GM23338 (cell line): ENCODE data around the gene TENM4. TPM values are rescaled to one million over a fixed set of nuclear protein-coding genes. Genes with fewer than 3 reads are reported as not detected.

Source experiments
- ATAC-seq: fragments of 200-7000 bp; cut with Tn5 transposase; 3 replicates; pipeline ENCODE4 v1.9.1; 2020
- DNase-seq: peaks from one replicate; pipeline ENCODE4 v3.0.0-alpha.2; 2015; ENCODE audit warnings: low spot score
- H2AFZ ChIP-seq: fragments of 200-600 bp; sonication (generic); 2 replicates; pipeline ENCODE4 v1.8.0; 2016; ENCODE audit warnings: antibody characterized with exemption, mild to moderate bottlenecking, moderate library complexity
- H3F3A ChIP-seq: fragments of 200-600 bp; sonication (generic); replicated peaks from 2 replicates; pipeline ENCODE4 v1.8.0; 2017; ENCODE audit warnings: antibody characterized with exemption, mixed run types, low read depth
- H3K27ac ChIP-seq: fragments of 200-600 bp; sonication (generic); 2 replicates; pipeline ENCODE4 v1.6.1; 2016; ENCODE audit warnings: low read depth
- H3K27me3 ChIP-seq: fragments of 200-600 bp; sonication (generic); 2 replicates; pipeline ENCODE4 v1.8.0; 2016; ENCODE audit warnings: mild to moderate bottlenecking, mixed run types, moderate library complexity; ENCODE audit not compliant: insufficient read depth
- H3K36me3 ChIP-seq: fragments of 200-600 bp; sonication (generic); 2 replicates; pipeline ENCODE4 v1.8.0; 2016; ENCODE audit warnings: mild to moderate bottlenecking; ENCODE audit not compliant: insufficient read depth
- H3K4me1 ChIP-seq: fragments of 200-600 bp; sonication (generic); 2 replicates; pipeline ENCODE4 v1.8.0; 2016; ENCODE audit warnings: mild to moderate bottlenecking, moderate library complexity; ENCODE audit not compliant: insufficient read depth
- H3K4me2 ChIP-seq: fragments of 200-600 bp; sonication (generic); 2 replicates; pipeline ENCODE4 v1.7.1; 2017; ENCODE audit warnings: mixed run types
- H3K4me3 ChIP-seq: fragments of 200-600 bp; sonication (generic); 2 replicates; pipeline ENCODE4 v1.6.1; 2016; ENCODE audit warnings: mixed run types
- H3K79me2 ChIP-seq: fragments of 200-600 bp; sonication (generic); replicated peaks from 2 replicates; pipeline ENCODE4 v1.8.0; 2017; ENCODE audit warnings: mild to moderate bottlenecking; ENCODE audit not compliant: insufficient read depth
- H3K9me2 ChIP-seq: fragments of 200-600 bp; sonication (generic); 2 replicates; pipeline ENCODE4 v1.8.0; 2017; ENCODE audit not compliant: insufficient read depth
- H4K20me1 ChIP-seq: fragments of 200-600 bp; sonication (generic); replicated peaks from 2 replicates; pipeline ENCODE4 v1.8.0; 2017; ENCODE audit warnings: mild to moderate bottlenecking; ENCODE audit not compliant: insufficient read depth
- H3K27ac Mint-ChIP-seq: 2 replicates; pipeline ENCODE4 v1.8.0; 2020; ENCODE audit warnings: inconsistent platforms, mild to moderate bottlenecking, moderate library complexity, mixed read lengths
- H3K27me3 Mint-ChIP-seq: 3 replicates; pipeline ENCODE4 v1.8.0; 2022; ENCODE audit warnings: low read depth, mild to moderate bottlenecking, moderate library complexity, mixed read lengths, inconsistent platforms; ENCODE audit not compliant: insufficient read depth, poor library complexity
- H3K36me3 Mint-ChIP-seq: 3 replicates; pipeline ENCODE4 v1.8.0; 2021; ENCODE audit warnings: low read depth, mild to moderate bottlenecking, inconsistent platforms, moderate library complexity, mixed read lengths
- H3K4me1 Mint-ChIP-seq: 3 replicates; pipeline ENCODE4 v1.8.0; 2020; ENCODE audit warnings: mild to moderate bottlenecking, inconsistent platforms, mixed read lengths
- H3K4me3 Mint-ChIP-seq: 3 replicates; pipeline ENCODE4 v1.8.0; 2021; ENCODE audit warnings: moderate library complexity, mild to moderate bottlenecking, inconsistent platforms, mixed read lengths
- H3K9me3 Mint-ChIP-seq: 3 replicates; pipeline ENCODE4 v1.8.0; 2020; ENCODE audit warnings: moderate library complexity, mild to moderate bottlenecking, inconsistent platforms, mixed read lengths
- CREB1 ChIP-seq: fragments of 250-450 bp; sonication (Bioruptor Pico); IDR thresholded peaks from 2 replicates; pipeline ENCODE4 v1.5.0; 2020; ENCODE audit warnings: low read depth, mild to moderate bottlenecking, moderate library complexity
- EZH2 ChIP-seq: fragments of 200-600 bp; sonication (generic); IDR thresholded peaks from one replicate; pipeline ENCODE4 v1.8.0; 2017; ENCODE audit warnings: antibody characterized with exemption, mild to moderate bottlenecking, low read depth; ENCODE audit not compliant: unreplicated experiment
- NANOG ChIP-seq: IDR thresholded peaks from 2 replicates; pipeline ENCODE4 v1.6.1; 2016; ENCODE audit warnings: antibody characterized with exemption, borderline replicate concordance
- POLR2AphosphoS5 ChIP-seq: IDR thresholded peaks from 2 replicates; pipeline ENCODE4 v1.6.1; 2016; ENCODE audit warnings: antibody characterized with exemption, low read depth
- REST ChIP-seq: IDR thresholded peaks from one replicate; pipeline ENCODE4 v1.6.1; 2018; ENCODE audit warnings: antibody characterized with exemption; ENCODE audit not compliant: unreplicated experiment
- STAT1 ChIP-seq: IDR thresholded peaks from one replicate; pipeline ENCODE4 v1.6.1; 2016; ENCODE audit warnings: antibody characterized with exemption; ENCODE audit not compliant: unreplicated experiment
- ZNF114 ChIP-seq: fragments of 250-450 bp; sonication (Bioruptor Pico); IDR thresholded peaks from 2 replicates; pipeline ENCODE4 v1.5.0; 2020; ENCODE audit warnings: mild to moderate bottlenecking, moderate library complexity
- polyA plus RNA-seq: library from polyadenylated mRNA; unstranded; fragments of >200 nt; fragmentation: Nextera tagmentation; extraction: Ambion mirVana; gene quantifications from 2 replicates; pipeline ENCODE4 v1.2.1, GENCODE V29; 2016
- total RNA-seq: library from RNA; depleted of rRNA; stranded (reverse); fragments of >200 nt; shearing (Covaris generic); gene quantifications from 2 replicates; pipeline ENCODE4 v1.2.3, GENCODE V29; 2014
- TF ChIP-seq, protein P1 (sequence below): IDR thresholded peaks from 2 replicates; pipeline ENCODE4 v1.6.1; 2016; ENCODE audit warnings: antibody characterized with exemption

Gene TENM4
- total and polyA plus RNA-seq, 2 experiments from 2014 or later = 7.3 TPM

GRCh38 chr11:78635814-78636506, 804.9 kb downstream of the TENM4 start:
- Mint-ChIP-seq H3K27ac (no peak overlapping the region), H3K4me3 (no peak overlapping the region), H3K27me3 (peaks cover 5% of the 10 kb centered on the region), H3K9me3 (peaks cover 39% of the 10 kb centered on the region), H3K4me1 (no peaks in the 10 kb centered on the region), H3K36me3 (peaks cover 6% of the 10 kb centered on the region; the same call in 2 of the 3 replicates)
- Histone ChIP-seq H3K27me3 (no peaks in the 10 kb centered on the region), H4K20me1 (no peaks in the 10 kb centered on the region), H3K4me1 (no peaks in the 10 kb centered on the region), H3K27ac (no peak overlapping the region), H3K36me3 (no peaks in the 10 kb centered on the region), H3K4me3 (no peak overlapping the region), H3K9me2 (0 out of 2 replicates have a peak, but pooled peaks cover 3% of the 10 kb centered on the region), H3K79me2 (no peaks in the 10 kb centered on the region), H3F3A (no peaks in the 10 kb centered on the region), H3K4me2 (no peak overlapping the region), H2AFZ (no peak overlapping the region)
- ATAC-seq (no peak), DNase-seq (no peak)
- TF ChIP-seq REST = no peak
- no peak for TF ChIP-seq STAT1

GRCh38 chr11:78633516-78634310, 807.1 kb downstream of the TENM4 start:
- Mint-ChIP-seq H3K4me1 (no peaks in the 10 kb centered on the region), H3K4me3 (no peak overlapping the region), H3K36me3 (peaks cover 21% of the 10 kb centered on the region), H3K27ac (no peak overlapping the region), H3K27me3 (peaks cover 5% of the 10 kb centered on the region), H3K9me3 (peaks cover 54% of the 10 kb centered on the region)
- Histone ChIP-seq H3K36me3 (no peaks in the 10 kb centered on the region), H3F3A (no peaks in the 10 kb centered on the region), H3K27me3 (no peaks in the 10 kb centered on the region), H3K4me1 (no peaks in the 10 kb centered on the region), H3K9me2 (0 out of 2 replicates have a peak, but pooled peaks cover 3% of the 10 kb centered on the region), H3K4me2 (no peak overlapping the region), H4K20me1 (no peaks in the 10 kb centered on the region), H3K27ac (no peak overlapping the region), H2AFZ (no peak overlapping the region), H3K79me2 (no peaks in the 10 kb centered on the region), H3K4me3 (no peak overlapping the region)
- ATAC-seq (no peak), DNase-seq (no peak)
- TF ChIP-seq CREB1 (no peak), NANOG (no peak), EZH2 (no peak), POLR2AphosphoS5 (no peak), STAT1 (no peak), REST (no peak), ZNF114 (CRISPR knock-in tag) (no peak)
- TF ChIP-seq, protein P1, sequence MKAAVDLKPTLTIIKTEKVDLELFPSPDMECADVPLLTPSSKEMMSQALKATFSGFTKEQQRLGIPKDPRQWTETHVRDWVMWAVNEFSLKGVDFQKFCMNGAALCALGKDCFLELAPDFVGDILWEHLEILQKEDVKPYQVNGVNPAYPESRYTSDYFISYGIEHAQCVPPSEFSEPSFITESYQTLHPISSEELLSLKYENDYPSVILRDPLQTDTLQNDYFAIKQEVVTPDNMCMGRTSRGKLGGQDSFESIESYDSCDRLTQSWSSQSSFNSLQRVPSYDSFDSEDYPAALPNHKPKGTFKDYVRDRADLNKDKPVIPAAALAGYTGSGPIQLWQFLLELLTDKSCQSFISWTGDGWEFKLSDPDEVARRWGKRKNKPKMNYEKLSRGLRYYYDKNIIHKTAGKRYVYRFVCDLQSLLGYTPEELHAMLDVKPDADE = no peak
